Kidney (tissue), 14 donors: ENCODE measurements around the gene GLRB. TPM values are rescaled to one million over a fixed set of nuclear protein-coding genes. Genes with fewer than 3 reads are reported as not detected.
"Not testable (repeated sequence)": the region's sequence is repeated elsewhere in the genome, so short reads cannot be mapped to it uniquely, and the experiment has no call there.

ENCODE experiments used
- DNase-seq, 5 donors: peaks; one replicate each; pipeline ENCODE4 v3.0.0-alpha.2; 2013 to 2020
- FAIRE-seq: peaks from 2 replicates; lab custom pipeline; 2012; peaks lifted over from hg19 to GRCh38; lab: Jason Lieb, UNC
- H3K27ac ChIP-seq, 2 donors: one replicate each; pipeline ENCODE4 v1.7.0; 2013; ENCODE audit warnings: low read depth in 2 of 2, low read length in 2 of 2, inconsistent platforms in 1 of 2
- H3K27me3 ChIP-seq: one replicate; pipeline ENCODE4 v1.7.1; 2013; ENCODE audit warnings: low read length, inconsistent platforms; ENCODE audit not compliant: control insufficient read depth, insufficient read depth
- H3K36me3 ChIP-seq, 3 donors: one replicate each; pipeline versions ENCODE4 v1.7.0 to v1.7.1; 2013; ENCODE audit warnings: low read length in 3 of 3, control low read depth in 1 of 3, inconsistent platforms in 1 of 3; ENCODE audit not compliant: insufficient read depth in 3 of 3, control insufficient read depth in 2 of 3
- H3K4me1 ChIP-seq, 3 donors: one replicate each; pipeline versions ENCODE4 v1.7.0 to v1.7.1; 2013; ENCODE audit warnings: low read length in 3 of 3, inconsistent platforms in 1 of 3, low read depth in 1 of 3; ENCODE audit not compliant: control insufficient read depth in 2 of 3, insufficient read depth in 2 of 3
- H3K4me3 ChIP-seq, 3 donors: one replicate each; pipeline versions ENCODE4 v1.7.0 to v1.8.1; 2013; ENCODE audit warnings: low read length in 3 of 3, control low read depth in 1 of 3, inconsistent platforms in 1 of 3
- H3K9ac ChIP-seq, 3 donors: one replicate each; pipeline versions ENCODE4 v1.7.0 to v1.7.1; 2013; ENCODE audit warnings: low read length in 3 of 3, control low read depth in 1 of 3, inconsistent platforms in 1 of 3
- H3K9me3 ChIP-seq, 3 donors: one replicate each; pipeline versions ENCODE4 v1.7.0 to v1.7.1; 2013; ENCODE audit warnings: low read length in 3 of 3, control low read depth in 1 of 3, inconsistent platforms in 1 of 3; ENCODE audit not compliant: control insufficient read depth in 2 of 3, insufficient read depth in 1 of 3
- CTCF ChIP-seq: IDR thresholded peaks from 3 replicates; pipeline ENCODE4 v1.5.1; 2012; ENCODE audit warnings: mild to moderate bottlenecking, moderate library complexity, borderline replicate concordance; ENCODE audit not compliant: insufficient read depth; ENCODE audit errors: extremely low read depth
- intact Hi-C: fragments of 100-400 bp; cut with DNase I; formaldehyde crosslinking; loops from one replicate; pipeline ENCODE4 v1.11.1; 2022
- polyA plus RNA-seq: library from polyadenylated mRNA; stranded (reverse); fragments of 350-450 nt; fragmentation: Illumina TruSeq; extraction: RNeasy Lipid Tissue Mini Kit (QIAGEN cat#74804); gene quantifications from one replicate; pipeline ENCODE4 v1.2.3, GENCODE V29; 2014; ENCODE audit warnings: low read depth, low replicate concordance; ENCODE audit not compliant: insufficient read depth
- total RNA-seq: library from RNA; stranded (reverse); fragmentation: NEBNext Ultra II Directional; extraction: Animal tissue kit (Norgen Biotek cat#: 25700); gene quantifications from one replicate; pipeline ENCODE4 v1.2.1, GENCODE V29; 2021
- donor health status: control.
- donor health status: control.
- donor health status: control.
- donor health status: control.
- donor health status: control.
- donor health status: DM: yes; HTN: yes; CAD: no.
- donor health status: Normal renal cell carcinoma (clear cell type).

GLRB gene
- total and polyA plus RNA-seq, 2 donors from 2014 or later, result 3.3 to 5.2 TPM

- no peaks in the 10 kb centered on the region for H3K36me3 ChIP-seq
- H3K27me3 ChIP-seq, result no peaks in the 10 kb centered on the region
- intact Hi-C loops, result no loop called here
- no peak for TF ChIP-seq CTCF
- H3K4me1 ChIP-seq, result no peaks in the 10 kb centered on the region
- H3K9ac ChIP-seq, result no peak overlapping the region
- no peaks in the 10 kb centered on the region for H3K9me3 ChIP-seq
- no peak overlapping the region for H3K27ac ChIP-seq
- DNase-seq (no peak), FAIRE-seq (no peak)
- H3K4me3 ChIP-seq, result no peak overlapping the region
These were observed 75.8 kb downstream of the GLRB start for GRCh38 chr4:157151711-157152110.

GRCh38 chr4:157165935-157166610 is 90.1 kb downstream of the GLRB start:
- intact Hi-C loops, result no loop called here
- H3K9ac ChIP-seq, result no peak overlapping the region
- H3K4me1 ChIP-seq, result no peaks in the 10 kb centered on the region
- no peak for TF ChIP-seq CTCF
- peak; percentile 15 for FAIRE-seq
- no peak for DNase-seq
- no peaks in the 10 kb centered on the region for H3K36me3 ChIP-seq
- H3K27ac ChIP-seq, result no peak overlapping the region
- H3K4me3 ChIP-seq, result no peak overlapping the region
- H3K27me3 ChIP-seq, result no peaks in the 10 kb centered on the region
- no peaks in the 10 kb centered on the region for H3K9me3 ChIP-seq

- H3K27ac ChIP-seq, result no peak overlapping the region
- no peak for TF ChIP-seq CTCF
- DNase-seq, result no peak
- no peak overlapping the region for H3K4me3 ChIP-seq
- no peaks in the 10 kb centered on the region for H3K27me3 ChIP-seq
- intact Hi-C loops, result no loop called here
- no peak overlapping the region for H3K9ac ChIP-seq
- H3K4me1 ChIP-seq, result no peaks in the 10 kb centered on the region
- H3K9me3 ChIP-seq, result no peaks in the 10 kb centered on the region
- no peaks in the 10 kb centered on the region for H3K36me3 ChIP-seq
- no peak for FAIRE-seq
These were observed 94.4 kb downstream of the GLRB start for GRCh38 chr4:157170321-157170720.

GRCh38 chr4:157172011-157172410 is 96.1 kb downstream of the GLRB start:
- Histone ChIP-seq H3K9me3 (no peaks in the 10 kb centered on the region), H3K4me1 (no peaks in the 10 kb centered on the region), H3K27ac (no peak overlapping the region), H3K4me3 (no peak overlapping the region), H3K27me3 (no peaks in the 10 kb centered on the region), H3K36me3 (no peaks in the 10 kb centered on the region), H3K9ac (no peak overlapping the region)
- FAIRE-seq, result no peak
- intact Hi-C loops, result no loop called here
- peak in 1 of 5 donors; percentile 4 for DNase-seq
- TF ChIP-seq CTCF, result no peak

GRCh38 chr4:157180268-157180667 is 104.3 kb downstream of the GLRB start:
- H3K36me3 ChIP-seq, H3K9ac ChIP-seq, DNase-seq, H3K27me3 ChIP-seq, H3K27ac ChIP-seq, H3K4me3 ChIP-seq, H3K9me3 ChIP-seq, FAIRE-seq, H3K4me1 ChIP-seq, intact Hi-C loops: not testable (repeated sequence)
